Measurements from ENCODE around the gene RNF126.
"Not testable (repeated sequence)": the region's sequence is repeated elsewhere in the genome, so short reads cannot be mapped to it uniquely, and the experiment has no call there.

RNF126 gene

GRCh38 chr19:611481-611868 lies 51.5 kb downstream of the RNF126 start:
- DNase-seq (ENCODE audit: low read depth): peak; percentile 98

- DNase-seq (ENCODE audit: low read depth): peak; percentile 91
Measured at GRCh38 chr19:610801-611480, 52.1 kb downstream of the RNF126 start.

GRCh38 chr19:610071-610800 lies 52.8 kb downstream of the RNF126 start:
- DNase-seq (ENCODE audit: low read depth): peak; percentile 33

GRCh38 chr19:609004-609346 lies 54.0 kb downstream of the RNF126 start:
- no peak for DNase-seq (ENCODE audit: low read depth)

- no peak for DNase-seq (ENCODE audit: low read depth)
Measured at GRCh38 chr19:608155-609003, 54.6 kb downstream of the RNF126 start.

GRCh38 chr19:607301-608154 lies 55.5 kb downstream of the RNF126 start:
- DNase-seq (ENCODE audit: low read depth): no peak

- not testable (repeated sequence) for DNase-seq (ENCODE audit: low read depth)
Measured at GRCh38 chr19:605061-605971, 57.7 kb downstream of the RNF126 start.

- DNase-seq (ENCODE audit: low read depth): no peak
Measured at GRCh38 chr19:604355-604754, 58.7 kb downstream of the RNF126 start.

GRCh38 chr19:603779-604178 lies 59.2 kb downstream of the RNF126 start:
- not testable (repeated sequence) for DNase-seq (ENCODE audit: low read depth)

GRCh38 chr19:603302-603639 lies 59.7 kb downstream of the RNF126 start:
- not testable (repeated sequence) for DNase-seq (ENCODE audit: low read depth)

GRCh38 chr19:602391-603301 lies 60.4 kb downstream of the RNF126 start:
- no peak for DNase-seq (ENCODE audit: low read depth)

- DNase-seq (ENCODE audit: low read depth): no peak
Measured at GRCh38 chr19:601790-602189, 61.2 kb downstream of the RNF126 start.

GRCh38 chr19:601310-601709 lies 61.7 kb downstream of the RNF126 start:
- DNase-seq (ENCODE audit: low read depth): no peak

Measured in iris pigment epithelial cell (primary cell).